SK-N-SH (cell line): ENCODE results near the gene IFITM1. TPM values are rescaled to one million over a fixed set of nuclear protein-coding genes. Genes with fewer than 3 reads are reported as not detected.

Experiments
- CTCF ChIA-PET: fragments of 300-600, 350-600 bp; formaldehyde crosslinking; extraction: SDS; loops from one replicate; lab custom pipeline; 2021; lab: Yijun Ruan, JAX
- POLR2A ChIA-PET: fragments of 350-600 bp; sonication (Branson Sonifier 250); formaldehyde crosslinking; extraction: SDS; loops from one replicate; lab custom pipeline; 2020; ENCODE audit warnings: antibody characterized with exemption, inconsistent platforms; lab: Yijun Ruan, JAX
- DNase-seq: peaks from one replicate; pipeline ENCODE4 v3.0.0; 2012
- H2AFZ ChIP-seq: fragments of 200-600 bp; sonication (generic); 2 replicates; pipeline ENCODE4 v1.8.1; 2016; ENCODE audit warnings: antibody characterized with exemption, mild to moderate bottlenecking, low read depth
- H3F3A ChIP-seq: fragments of 200-600 bp; sonication (generic); replicated peaks from 2 replicates; pipeline ENCODE3; 2016; ENCODE audit warnings: antibody characterized with exemption, mild to moderate bottlenecking; ENCODE audit not compliant: insufficient read depth
- H3K27ac ChIP-seq, 2 experiments: fragments of 200-500 bp in 1 of 2; fragments of 200-600 bp in 1 of 2; sonication (Bioruptor generic) in 1 of 2; sonication (generic), shearing (Covaris generic) in 1 of 2; 2 replicates each; pipeline versions ENCODE4 v1.5.1 to v1.6.1; 2014 to 2016; ENCODE audit warnings: low read depth in 2 of 2, inconsistent platforms in 1 of 2, low read length in 1 of 2, mild to moderate bottlenecking in 1 of 2, mixed read lengths in 1 of 2
- H3K27me3 ChIP-seq: fragments of 200-600 bp; sonication (generic), shearing (Covaris generic); 2 replicates; pipeline ENCODE4 v1.6.1; 2016; ENCODE audit warnings: mixed run types; ENCODE audit not compliant: insufficient read depth
- H3K36me3 ChIP-seq, 2 experiments: fragments of 200-500 bp in 1 of 2; fragments of 200-600 bp in 1 of 2; sonication (Bioruptor generic) in 1 of 2; sonication (generic) in 1 of 2; replicated peaks in 1 of 2; 2 replicates each; pipeline versions ENCODE3 to v1.5.1; 2014 to 2016; ENCODE audit warnings: low read length in 1 of 2, mild to moderate bottlenecking in 1 of 2; ENCODE audit not compliant: insufficient read depth in 2 of 2, control insufficient read depth in 1 of 2
- H3K4me1 ChIP-seq, 2 experiments: fragments of 200-500 bp in 1 of 2; fragments of 200-600 bp in 1 of 2; sonication (Bioruptor generic) in 1 of 2; sonication (generic), shearing (Covaris generic) in 1 of 2; 2 replicates each; pipeline versions ENCODE4 v1.5.1 to v1.6.1; 2014 to 2016; ENCODE audit warnings: low read depth in 1 of 2, low read length in 1 of 2, mixed run types in 1 of 2; ENCODE audit not compliant: insufficient read depth in 2 of 2, control insufficient read depth in 1 of 2
- H3K4me2 ChIP-seq: fragments of 200-600 bp; sonication (generic), shearing (Covaris generic); 2 replicates; pipeline ENCODE4 v1.6.1; 2017; ENCODE audit warnings: mixed run types
- H3K4me3 ChIP-seq, 2 experiments: fragments of 200-500 bp in 1 of 2; fragments of 200-600 bp in 1 of 2; sonication (Bioruptor generic) in 1 of 2; sonication (generic), shearing (Covaris generic) in 1 of 2; 2 replicates each; pipeline versions ENCODE4 v1.5.1 to v1.8.1; 2014 to 2016; ENCODE audit warnings: low read depth in 2 of 2, inconsistent platforms in 1 of 2, low read length in 1 of 2, mild to moderate bottlenecking in 1 of 2, mixed read lengths in 1 of 2, moderate library complexity in 1 of 2
- H3K79me2 ChIP-seq: fragments of 200-600 bp; sonication (generic); 2 replicates; pipeline ENCODE4 v1.8.1; 2017; ENCODE audit warnings: mild to moderate bottlenecking; ENCODE audit not compliant: insufficient read depth
- H3K9ac ChIP-seq: fragments of 200-600 bp; sonication (generic); 2 replicates; pipeline ENCODE4 v1.6.1; 2017; ENCODE audit warnings: mixed run types
- H3K9me2 ChIP-seq: fragments of 200-600 bp; sonication (generic); 2 replicates; pipeline ENCODE4 v1.6.1; 2017; ENCODE audit warnings: mixed run types
- H3K9me3 ChIP-seq: fragments of 200-600 bp; sonication (generic); 2 replicates; pipeline ENCODE4 v1.6.1; 2017; ENCODE audit warnings: mixed run types, mild to moderate bottlenecking, moderate library complexity
- H4K20me1 ChIP-seq: fragments of 200-600 bp; sonication (generic); 2 replicates; pipeline ENCODE4 v1.6.1; 2017; ENCODE audit warnings: mild to moderate bottlenecking, mixed run types; ENCODE audit not compliant: insufficient read depth
- ELF1 ChIP-seq: IDR thresholded peaks from 2 replicates; pipeline ENCODE4 v1.4.0; 2012
- FOXJ3 ChIP-seq: sonication (generic); formaldehyde crosslinking; IDR thresholded peaks from 2 replicates; pipeline ENCODE4 v1.5.1; 2020; ENCODE audit warnings: mild to moderate bottlenecking, missing genetic modification reagents
- MAX ChIP-seq: IDR thresholded peaks from 2 replicates; pipeline ENCODE4 v1.4.0; 2012; ENCODE audit warnings: low read depth
- NFIC ChIP-seq: IDR thresholded peaks from 2 replicates; pipeline ENCODE4 v1.4.0; 2012; ENCODE audit warnings: borderline replicate concordance
- PBX3 ChIP-seq: IDR thresholded peaks from 2 replicates; pipeline ENCODE4; 2012
- SMC3 ChIP-seq: IDR thresholded peaks from 2 replicates; pipeline ENCODE4 v1.6.1; 2012; ENCODE audit warnings: low read depth, low read length, improper control_type of control experiment
- TAF1 ChIP-seq: IDR thresholded peaks from 2 replicates; pipeline ENCODE4 v1.6.1; 2012; ENCODE audit warnings: low read depth, mild to moderate bottlenecking, low read length, moderate library complexity, borderline replicate concordance
- TCF12 ChIP-seq: IDR thresholded peaks from 2 replicates; pipeline ENCODE4 v1.4.0; 2012
- WGBS: methylation state at CpG from one replicate; pipeline ENCODE4 v1.1.6; 2017; ENCODE audit warnings: low lambda C conversion rate; 5-methylcytosine and 5-hydroxymethylcytosine counted together
- polyA plus RNA-seq, 3 experiments: library from polyadenylated mRNA; depleted of rRNA; stranded (reverse); fragments of >200 nt; gene quantifications; 2 replicates each; pipeline ENCODE4 v1.2.3, GENCODE V29; 2012
- TF ChIP-seq, protein P1 (sequence below): IDR thresholded peaks from 2 replicates; pipeline ENCODE4 v1.6.1; 2012; ENCODE audit warnings: mild to moderate bottlenecking, low read depth, low read length, moderate library complexity

The IFITM1 gene
- polyA plus RNA-seq, 1 of the 3 experiments (the other 2 are of a cell fraction): 19.4 TPM

GRCh38 chr11:355581-356458, 42.0 kb downstream of the IFITM1 start:
- WGBS: 28% methylated on average over 18 of the region's 76 CpGs
- peak overlapping the region in 1 of 2 experiments; percentile 17; a peak in 1 of 4 replicates for H3K4me3 ChIP-seq

More at GRCh38 chr11:355581-356458, 42.0 kb downstream of the IFITM1 start:
- Histone ChIP-seq H3K27ac (peak overlapping the region; percentile 80 to 85), H4K20me1 (no peaks in the 10 kb centered on the region), H3K79me2 (no peaks in the 10 kb centered on the region), H3K36me3 (no peaks in the 10 kb centered on the region), H3K9ac (peak overlapping the region; percentile 65), H3K9me3 (no peaks in the 10 kb centered on the region), H3K4me1 (peaks cover 7% of the 10 kb centered on the region in 2 experiments; a peak in 3 of 4 replicates), H3K27me3 (no peaks in the 10 kb centered on the region), H2AFZ (0 out of 2 replicates have a peak overlapping the region, but pooled peaks have one; percentile 7), H3K9me2 (no peaks in the 10 kb centered on the region), H3K4me2 (peak overlapping the region; percentile 48; the same call in 1 of the 2 replicates), H3F3A (peaks cover 9% of the 10 kb centered on the region)
- TF ChIP-seq MAX (peak; percentile 64; the same call in 1 of the 2 replicates), TAF1 (peak; percentile 30; the same call in 1 of the 2 replicates), ELF1 (no peak), SMC3 (0 out of 2 replicates have a peak, but pooled peaks have one; percentile 2), NFIC (peak; percentile 78), FOXJ3 (CRISPR knock-in tag) (no peak), TCF12 (peak; percentile 50; the same call in 1 of the 2 replicates), PBX3 (no peak)
- TF ChIP-seq, protein P1, sequence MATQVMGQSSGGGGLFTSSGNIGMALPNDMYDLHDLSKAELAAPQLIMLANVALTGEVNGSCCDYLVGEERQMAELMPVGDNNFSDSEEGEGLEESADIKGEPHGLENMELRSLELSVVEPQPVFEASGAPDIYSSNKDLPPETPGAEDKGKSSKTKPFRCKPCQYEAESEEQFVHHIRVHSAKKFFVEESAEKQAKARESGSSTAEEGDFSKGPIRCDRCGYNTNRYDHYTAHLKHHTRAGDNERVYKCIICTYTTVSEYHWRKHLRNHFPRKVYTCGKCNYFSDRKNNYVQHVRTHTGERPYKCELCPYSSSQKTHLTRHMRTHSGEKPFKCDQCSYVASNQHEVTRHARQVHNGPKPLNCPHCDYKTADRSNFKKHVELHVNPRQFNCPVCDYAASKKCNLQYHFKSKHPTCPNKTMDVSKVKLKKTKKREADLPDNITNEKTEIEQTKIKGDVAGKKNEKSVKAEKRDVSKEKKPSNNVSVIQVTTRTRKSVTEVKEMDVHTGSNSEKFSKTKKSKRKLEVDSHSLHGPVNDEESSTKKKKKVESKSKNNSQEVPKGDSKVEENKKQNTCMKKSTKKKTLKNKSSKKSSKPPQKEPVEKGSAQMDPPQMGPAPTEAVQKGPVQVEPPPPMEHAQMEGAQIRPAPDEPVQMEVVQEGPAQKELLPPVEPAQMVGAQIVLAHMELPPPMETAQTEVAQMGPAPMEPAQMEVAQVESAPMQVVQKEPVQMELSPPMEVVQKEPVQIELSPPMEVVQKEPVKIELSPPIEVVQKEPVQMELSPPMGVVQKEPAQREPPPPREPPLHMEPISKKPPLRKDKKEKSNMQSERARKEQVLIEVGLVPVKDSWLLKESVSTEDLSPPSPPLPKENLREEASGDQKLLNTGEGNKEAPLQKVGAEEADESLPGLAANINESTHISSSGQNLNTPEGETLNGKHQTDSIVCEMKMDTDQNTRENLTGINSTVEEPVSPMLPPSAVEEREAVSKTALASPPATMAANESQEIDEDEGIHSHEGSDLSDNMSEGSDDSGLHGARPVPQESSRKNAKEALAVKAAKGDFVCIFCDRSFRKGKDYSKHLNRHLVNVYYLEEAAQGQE: peak; percentile 81
- peak; percentile 90 for DNase-seq
- CTCF ChIA-PET: interaction anchor here (0.6 to 1.8 kb wide), 12 partner anchors 8 to 409 kb away, joined by 3 to 10 read pairs (median 4); no protein-coding TSS in a partner anchor
- POLR2A ChIA-PET: interaction anchor here (0.9 kb wide), 1 partner anchor 38 kb away, joined by 3 read pairs; no protein-coding TSS in a partner anchor
